ENCODE data around the gene PIP4K2A. TPM values are rescaled to one million over a fixed set of nuclear protein-coding genes. Genes with fewer than 3 reads are reported as not detected.

The PIP4K2A gene
- total and polyA plus RNA-seq, 7 donors, result 2.3 to 9.7 (median 6.4) TPM

DNA sequence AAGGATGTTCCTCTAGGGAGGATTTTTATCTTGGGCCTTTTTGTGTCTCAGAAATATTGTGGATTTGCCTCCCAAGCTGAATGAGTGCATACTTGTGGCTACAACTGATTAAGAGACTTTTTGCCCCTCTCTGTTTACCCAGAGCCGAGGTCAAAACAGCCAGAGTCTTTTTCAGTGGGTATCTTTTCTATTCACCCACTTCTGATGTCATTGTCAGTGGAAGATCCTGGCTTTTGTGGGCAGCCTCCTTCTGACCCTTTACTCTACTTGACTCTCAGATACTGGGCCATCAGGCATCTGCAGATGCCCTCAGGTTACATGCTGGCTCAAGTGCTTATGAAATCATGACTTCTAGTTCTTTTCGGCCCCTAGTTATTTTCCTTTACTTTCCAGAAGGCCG, 19.6 kb upstream of the PIP4K2A start:
- no peaks in the 10 kb centered on the region for H3K27me3 ChIP-seq (ENCODE audit: insufficient read depth in 3 of 3, low read length in 2 of 3)
- ATAC-seq (no peak), DNase-seq (no peak)
- H3K9me3 ChIP-seq, result no peaks in the 10 kb centered on the region
- intact Hi-C loops (cut with DNase I), result no loop called here
- no peak overlapping the region for H3K27ac ChIP-seq
- TF ChIP-seq, protein P1, sequence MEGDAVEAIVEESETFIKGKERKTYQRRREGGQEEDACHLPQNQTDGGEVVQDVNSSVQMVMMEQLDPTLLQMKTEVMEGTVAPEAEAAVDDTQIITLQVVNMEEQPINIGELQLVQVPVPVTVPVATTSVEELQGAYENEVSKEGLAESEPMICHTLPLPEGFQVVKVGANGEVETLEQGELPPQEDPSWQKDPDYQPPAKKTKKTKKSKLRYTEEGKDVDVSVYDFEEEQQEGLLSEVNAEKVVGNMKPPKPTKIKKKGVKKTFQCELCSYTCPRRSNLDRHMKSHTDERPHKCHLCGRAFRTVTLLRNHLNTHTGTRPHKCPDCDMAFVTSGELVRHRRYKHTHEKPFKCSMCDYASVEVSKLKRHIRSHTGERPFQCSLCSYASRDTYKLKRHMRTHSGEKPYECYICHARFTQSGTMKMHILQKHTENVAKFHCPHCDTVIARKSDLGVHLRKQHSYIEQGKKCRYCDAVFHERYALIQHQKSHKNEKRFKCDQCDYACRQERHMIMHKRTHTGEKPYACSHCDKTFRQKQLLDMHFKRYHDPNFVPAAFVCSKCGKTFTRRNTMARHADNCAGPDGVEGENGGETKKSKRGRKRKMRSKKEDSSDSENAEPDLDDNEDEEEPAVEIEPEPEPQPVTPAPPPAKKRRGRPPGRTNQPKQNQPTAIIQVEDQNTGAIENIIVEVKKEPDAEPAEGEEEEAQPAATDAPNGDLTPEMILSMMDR (IDR thresholded peaks at IDR 0.05), result no peak
- H3K4me1 ChIP-seq, result no peaks in the 10 kb centered on the region
- 94 to 97% (median 95%) methylated on average over 3 of the region's 3 CpGs for WGBS, 3 donors
- no peak overlapping the region for H3K4me3 ChIP-seq
- no peaks in the 10 kb centered on the region for H3K36me3 ChIP-seq (ENCODE audit: insufficient read depth in 1 of 2, low read depth in 1 of 2)

DNA sequence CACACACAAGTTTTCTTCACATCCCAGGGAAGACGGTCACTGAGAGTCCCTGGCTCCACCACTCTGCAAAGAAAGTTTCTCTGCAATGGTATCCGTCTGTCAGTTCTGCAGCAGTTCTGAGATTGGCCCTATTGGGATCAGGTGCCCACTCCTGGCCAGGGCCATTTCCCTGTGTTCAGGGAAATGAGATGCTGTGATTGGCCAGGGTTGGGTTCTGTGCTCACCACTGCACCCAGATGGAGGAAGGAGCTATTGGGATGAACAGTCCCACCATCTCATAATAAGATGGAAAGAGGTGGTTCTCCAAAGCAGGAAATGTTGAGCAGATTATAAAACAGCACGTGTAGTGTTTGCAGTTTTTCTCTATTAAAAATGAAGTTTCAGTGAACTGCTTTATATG, 13.3 kb upstream of the PIP4K2A start:
- Histone ChIP-seq H3K4me3 (no peak overlapping the region), H3K4me1 (no peaks in the 10 kb centered on the region), H3K27ac (no peak overlapping the region), H3K27me3 (ENCODE audit: insufficient read depth in 3 of 3, low read length in 2 of 3) (no peaks in the 10 kb centered on the region), H3K9me3 (no peaks in the 10 kb centered on the region), H3K36me3 (ENCODE audit: insufficient read depth in 1 of 2, low read depth in 1 of 2) (no peaks in the 10 kb centered on the region)
- no peak for DNase-seq
- intact Hi-C loops (cut with DNase I), result no loop called here
- WGBS, 3 donors, result 62 to 67% (median 65%) methylated on average over 3 of the region's 3 CpGs
- ATAC-seq, result no peak
- TF ChIP-seq, protein P1 (IDR thresholded peaks at IDR 0.05), result no peak

DNA sequence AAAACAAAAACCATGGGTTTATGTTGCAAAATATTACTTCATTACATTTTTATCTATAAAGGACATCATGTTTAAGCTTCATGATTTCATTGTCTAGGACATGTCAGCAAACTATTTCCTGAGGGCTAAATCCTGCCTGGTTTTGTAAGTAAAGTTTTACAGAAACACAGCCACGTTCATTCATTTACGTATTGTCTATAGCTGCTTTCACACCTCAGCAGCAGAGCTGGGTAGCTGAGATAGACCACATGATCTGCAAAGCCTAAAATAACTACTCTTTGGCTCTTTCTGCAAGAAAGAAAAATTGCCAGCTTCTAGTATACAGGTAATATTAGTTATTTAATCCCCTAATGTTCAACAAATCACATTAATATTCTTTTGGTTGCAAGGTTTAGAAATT, 12.7 kb upstream of the PIP4K2A start:
- Histone ChIP-seq H3K27me3 (ENCODE audit: insufficient read depth in 3 of 3, low read length in 2 of 3) (no peaks in the 10 kb centered on the region), H3K4me1 (no peaks in the 10 kb centered on the region), H3K36me3 (ENCODE audit: insufficient read depth in 1 of 2, low read depth in 1 of 2) (no peaks in the 10 kb centered on the region), H3K4me3 (no peak overlapping the region), H3K27ac (no peak overlapping the region), H3K9me3 (no peaks in the 10 kb centered on the region)
- WGBS, 3 donors, result 51 to 73% (median 55%) methylated on average over 2 of the region's 2 CpGs
- no peak for DNase-seq
- intact Hi-C loops (cut with DNase I), result no loop called here
- TF ChIP-seq, protein P1 (IDR thresholded peaks at IDR 0.05), result no peak
- no peak for ATAC-seq

DNA sequence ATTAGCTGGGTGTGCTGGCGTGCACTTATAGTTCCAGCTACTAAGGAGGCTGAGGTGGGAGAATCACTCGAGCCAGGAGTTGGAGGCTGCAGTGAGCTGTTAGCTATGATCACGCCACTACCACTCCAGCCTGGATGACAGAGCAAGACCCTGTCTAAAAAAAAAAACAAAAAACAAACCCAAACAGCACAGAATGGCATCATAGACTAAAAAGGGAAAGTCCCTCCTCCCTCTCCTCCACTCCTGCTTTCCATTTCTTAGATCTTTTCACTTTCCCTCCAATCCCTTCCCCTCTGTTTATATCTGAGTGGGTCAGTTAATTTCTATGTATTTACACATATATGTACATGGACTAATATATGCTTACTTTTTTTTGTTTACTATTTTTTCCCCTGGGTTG, 10.4 kb upstream of the PIP4K2A start:
- WGBS, 3 donors, result 86 to 92% (median 89%) methylated on average over 3 of the region's 3 CpGs
- Histone ChIP-seq H3K9me3 (no peaks in the 10 kb centered on the region), H3K4me1 (no peaks in the 10 kb centered on the region), H3K4me3 (no peak overlapping the region), H3K27ac (no peak overlapping the region), H3K36me3 (ENCODE audit: insufficient read depth in 1 of 2, low read depth in 1 of 2) (no peaks in the 10 kb centered on the region), H3K27me3 (ENCODE audit: insufficient read depth in 3 of 3, low read length in 2 of 3) (no peaks in the 10 kb centered on the region)
- TF ChIP-seq, protein P1 (IDR thresholded peaks at IDR 0.05), result no peak
- DNase-seq (no peak), ATAC-seq (no peak)
- intact Hi-C loops (cut with DNase I), result no loop called here

DNA sequence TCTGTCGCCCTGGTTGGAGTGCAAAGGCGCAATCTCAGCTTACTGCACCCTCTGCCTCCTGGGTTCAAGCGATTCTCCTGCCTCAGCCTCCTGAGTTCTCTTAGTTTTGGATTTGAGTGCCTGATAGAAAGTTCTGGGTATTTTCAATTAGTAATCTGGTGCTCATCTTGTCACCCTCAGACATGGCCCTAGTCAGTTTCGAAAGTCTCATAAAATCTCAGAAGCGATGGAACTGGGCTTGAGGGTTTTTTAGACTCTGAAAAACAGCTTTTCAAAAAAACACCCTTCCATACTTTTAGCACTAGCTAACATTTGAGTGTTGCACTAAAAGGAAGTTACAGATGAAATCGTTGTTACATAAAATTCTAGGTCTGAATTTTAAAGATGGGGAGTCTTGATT, 9.4 kb upstream of the PIP4K2A start:
- Histone ChIP-seq H3K27me3 (ENCODE audit: insufficient read depth in 3 of 3, low read length in 2 of 3) (peaks cover 0 to 2% (median 0%) of the 10 kb centered on the region in 3 donors), H3K4me3 (no peak overlapping the region), H3K4me1 (no peaks in the 10 kb centered on the region), H3K27ac (no peak overlapping the region), H3K36me3 (ENCODE audit: insufficient read depth in 1 of 2, low read depth in 1 of 2) (no peaks in the 10 kb centered on the region), H3K9me3 (no peaks in the 10 kb centered on the region)
- no peak for ATAC-seq
- 84 to 86% (median 85%) methylated on average over 6 of the region's 6 CpGs for WGBS, 3 donors
- DNase-seq, result no peak
- intact Hi-C loops (cut with DNase I), result no loop called here
- TF ChIP-seq, protein P1 (IDR thresholded peaks at IDR 0.05), result no peak

Data from psoas muscle (tissue), 8 donors.